Trophoblast cell (in vitro differentiated cells and primary cell): Measurements from ENCODE around the gene ADK.
A peak's percentile ranks its signal among the peaks of the same experiment; 100 is the strongest.

Experiments
- DNase-seq, 2 donors: peaks; one replicate each; pipeline ENCODE4 v3.0.0-alpha.2; 2016
- H2AFZ ChIP-seq: 2 replicates; pipeline ENCODE4 v1.6.1; 2013; ENCODE audit warnings: low read length, moderate library complexity, mild to moderate bottlenecking; ENCODE audit not compliant: insufficient read depth, poor library complexity
- H2AK5ac ChIP-seq: 2 replicates; pipeline ENCODE4 v1.6.1; 2013; ENCODE audit warnings: mild to moderate bottlenecking, low read length
- H2BK120ac ChIP-seq: 2 replicates; pipeline ENCODE4 v1.6.1; 2013; ENCODE audit warnings: low read length, mild to moderate bottlenecking, moderate library complexity; ENCODE audit not compliant: insufficient read depth, poor library complexity
- H2BK12ac ChIP-seq: 2 replicates; pipeline ENCODE4 v1.6.1; 2013; ENCODE audit warnings: mild to moderate bottlenecking, low read length, moderate library complexity
- H2BK5ac ChIP-seq: 2 replicates; pipeline ENCODE4 v1.6.1; 2013; ENCODE audit warnings: low read length, low read depth, moderate library complexity, mild to moderate bottlenecking; ENCODE audit not compliant: poor library complexity
- H3K14ac ChIP-seq: 2 replicates; pipeline ENCODE4 v1.6.1; 2013; ENCODE audit warnings: mild to moderate bottlenecking, low read length
- H3K18ac ChIP-seq: 2 replicates; pipeline ENCODE4 v1.6.1; 2013; ENCODE audit warnings: mild to moderate bottlenecking, low read length
- H3K23ac ChIP-seq: 2 replicates; pipeline ENCODE4 v1.6.1; 2013; ENCODE audit warnings: low read length
- H3K27ac ChIP-seq: 2 replicates; pipeline ENCODE4 v1.5.1; 2013; ENCODE audit warnings: low read depth, mild to moderate bottlenecking, inconsistent platforms, low read length, moderate library complexity
- H3K27me3 ChIP-seq: 2 replicates; pipeline ENCODE4 v1.6.1; 2013; ENCODE audit warnings: inconsistent platforms, mild to moderate bottlenecking, low read length, moderate library complexity; ENCODE audit not compliant: insufficient read depth
- H3K36me3 ChIP-seq, 2 experiments: 1 replicate in 1 of 2; 2 replicates in 1 of 2; pipeline ENCODE4 v1.6.1; 2013; ENCODE audit warnings: low read length in 2 of 2, mild to moderate bottlenecking in 2 of 2, moderate library complexity in 1 of 2; ENCODE audit not compliant: insufficient read depth in 2 of 2, control insufficient read depth in 1 of 2
- H3K4ac ChIP-seq: 2 replicates; pipeline ENCODE4 v1.6.1; 2013; ENCODE audit warnings: low read depth, mild to moderate bottlenecking, low read length, moderate library complexity
- H3K4me1 ChIP-seq, 2 experiments: 1 replicate in 1 of 2; 2 replicates in 1 of 2; pipeline ENCODE4 v1.6.1; 2013; ENCODE audit warnings: low read length in 2 of 2, mild to moderate bottlenecking in 2 of 2, moderate library complexity in 1 of 2; ENCODE audit not compliant: insufficient read depth in 2 of 2, control insufficient read depth in 1 of 2
- H3K4me2 ChIP-seq: 2 replicates; pipeline ENCODE4 v1.6.1; 2013; ENCODE audit warnings: inconsistent platforms, mild to moderate bottlenecking, low read length, moderate library complexity
- H3K4me3 ChIP-seq: 2 replicates; pipeline ENCODE4 v1.5.1; 2013; ENCODE audit warnings: mild to moderate bottlenecking, low read depth, low read length, inconsistent platforms
- H3K79me1 ChIP-seq: one replicate; pipeline ENCODE4 v1.6.1; 2013; ENCODE audit warnings: low read length
- H3K79me2 ChIP-seq: 2 replicates; pipeline ENCODE4 v1.6.1; 2013; ENCODE audit warnings: low read length, mild to moderate bottlenecking; ENCODE audit not compliant: control insufficient read depth, insufficient read depth, poor library complexity
- H3K9ac ChIP-seq: 2 replicates; pipeline ENCODE4 v1.6.1; 2013; ENCODE audit warnings: mild to moderate bottlenecking, low read length
- H3K9me3 ChIP-seq: 2 replicates; pipeline ENCODE4 v1.6.1; 2013; ENCODE audit warnings: low read depth, mild to moderate bottlenecking, control low read depth, inconsistent platforms, low read length; ENCODE audit not compliant: insufficient read depth
- H4K12ac ChIP-seq: 2 replicates; pipeline ENCODE4 v1.6.1; 2013; ENCODE audit warnings: low read depth, mild to moderate bottlenecking, low read length, moderate library complexity
- H4K8ac ChIP-seq: 2 replicates; pipeline ENCODE4 v1.6.1; 2013; ENCODE audit warnings: low read depth, mild to moderate bottlenecking, low read length, moderate library complexity
- H4K91ac ChIP-seq: one replicate; pipeline ENCODE4 v1.6.1; 2013; ENCODE audit warnings: low read depth, mild to moderate bottlenecking, low read length, moderate library complexity
- WGBS: extraction: QIAGEN DNeasy Blood & Tissue Kit; methylation state at CpG from one replicate; pipeline ENCODE4 v1.1.7; 2013; ENCODE audit warnings: missing lambda C conversion rate; ENCODE audit not compliant: insufficient read length, insufficient coverage; ENCODE audit errors: extremely low coverage; 5-methylcytosine and 5-hydroxymethylcytosine counted together

Gene ADK

DNA sequence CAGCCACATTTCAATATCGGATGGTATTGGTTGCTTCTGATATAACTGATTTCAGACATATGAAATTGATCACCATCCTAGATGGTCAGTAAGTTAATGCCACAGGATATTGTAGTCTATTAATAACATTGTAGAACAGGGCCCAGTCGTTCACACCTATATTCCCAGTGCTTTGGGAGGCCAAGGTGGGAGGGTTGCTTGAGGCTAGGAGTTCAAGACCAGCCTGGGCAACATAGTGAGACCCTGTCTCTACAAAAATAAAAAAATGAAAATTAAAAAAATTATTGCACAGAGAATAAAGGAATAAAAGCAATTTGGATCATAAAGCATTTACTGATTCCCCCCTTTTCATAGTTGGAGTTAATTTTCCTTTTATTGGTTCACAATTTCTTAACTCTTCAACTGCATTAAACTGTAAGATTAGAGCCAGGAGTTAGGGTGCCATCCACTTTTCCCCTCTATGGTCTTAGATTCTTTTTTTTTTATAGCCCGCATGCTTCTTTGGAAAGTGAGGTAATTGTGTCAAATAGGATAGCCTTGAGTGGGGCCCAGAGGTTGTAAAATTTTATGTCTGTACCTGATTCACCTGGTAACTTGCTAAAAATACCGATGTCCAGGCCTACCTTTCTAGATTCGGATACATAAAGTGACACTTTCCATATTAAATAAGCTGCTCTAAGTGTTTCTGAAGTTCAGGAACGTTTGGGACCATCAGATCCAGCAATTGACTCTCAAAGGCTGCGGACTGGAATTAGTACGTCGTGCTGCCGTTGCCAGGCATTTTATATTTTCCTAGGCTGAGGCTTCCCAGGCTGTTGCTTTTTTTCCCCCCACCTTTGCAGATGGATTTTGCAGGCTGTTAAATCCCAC is 24.7 kb downstream of the ADK start:
- Histone ChIP-seq H3K18ac (no peak overlapping the region), H3K27me3 (no peaks in the 10 kb centered on the region), H3K9me3 (no peaks in the 10 kb centered on the region), H2BK12ac (no peak overlapping the region), H3K79me2 (peaks cover 9% of the 10 kb centered on the region), H3K4me3 (peak overlapping the region; percentile 93), H3K23ac (no peak overlapping the region), H3K4me2 (peak overlapping the region; percentile 90), H3K4me1 (peaks cover 0 to 2% of the 10 kb centered on the region in 2 experiments), H4K12ac (no peak overlapping the region), H2BK5ac (peak overlapping the region; percentile 77), H2AK5ac (no peak overlapping the region), H3K79me1 (peaks cover 10% of the 10 kb centered on the region), H2AFZ (peak overlapping the region; percentile 6), H4K8ac (peak overlapping the region; percentile 86), H3K9ac (peak overlapping the region; percentile 81), H3K27ac (peak overlapping the region; percentile 82), H3K36me3 (no peaks in the 10 kb centered on the region), H2BK120ac (no peak overlapping the region), H3K14ac (no peak overlapping the region), H3K4ac (no peak overlapping the region), H4K91ac (peak overlapping the region; percentile 68)
- no CpG with 5 or more reads among the region's 10 CpGs for WGBS
- no peak for DNase-seq

DNA sequence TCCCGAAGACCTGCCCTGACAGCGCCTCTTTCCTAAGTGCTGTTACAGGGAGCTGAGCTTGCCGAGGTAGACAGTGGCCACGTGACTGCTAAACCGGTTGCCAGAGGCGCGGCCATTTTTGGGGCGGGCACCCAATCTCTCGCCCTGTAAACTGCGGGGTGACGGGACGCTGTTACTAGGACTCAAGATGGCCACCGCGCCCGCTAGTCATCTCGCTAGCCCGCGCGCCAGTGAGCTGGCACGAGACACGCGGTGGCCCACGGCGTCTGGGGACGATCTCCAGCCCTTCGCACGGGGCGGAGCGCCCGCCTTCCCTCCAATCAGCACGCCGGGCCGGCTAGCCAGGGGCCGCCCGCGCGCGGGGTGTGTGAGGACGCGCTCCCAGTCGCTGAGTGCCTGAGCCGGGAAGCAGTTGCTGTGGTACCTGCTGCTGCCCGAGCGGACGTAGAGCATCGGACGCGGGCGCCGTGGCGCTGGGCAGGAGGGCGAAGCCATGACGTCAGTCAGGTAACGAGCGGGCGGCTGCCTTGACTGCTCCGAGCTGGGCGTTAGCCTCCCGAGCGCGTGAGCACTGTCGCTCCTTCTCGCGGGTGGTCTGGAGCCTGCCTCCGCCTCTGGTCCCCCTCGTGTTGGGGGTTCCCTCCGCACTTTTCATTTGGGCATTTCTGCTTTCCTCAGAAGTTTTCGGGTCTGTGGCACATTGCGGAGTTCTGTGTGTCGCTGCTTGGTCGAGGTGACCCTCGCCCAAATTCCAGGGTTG is 25.5 kb downstream of the ADK start:
- H3K4me2 ChIP-seq = peak overlapping the region; percentile 90
- H3K18ac ChIP-seq = peak overlapping the region; percentile 71
- no peak overlapping the region for H2AK5ac ChIP-seq
- H3K79me2 ChIP-seq = peaks cover 9% of the 10 kb centered on the region
- H4K8ac ChIP-seq = peak overlapping the region; percentile 86
- peak; percentile 97 to 98 for DNase-seq
- H2BK5ac ChIP-seq = peak overlapping the region; percentile 77
- peak overlapping the region; percentile 77 for H2BK120ac ChIP-seq
- peak overlapping the region; percentile 82 for H3K27ac ChIP-seq
- H4K91ac ChIP-seq = peak overlapping the region; percentile 68
- H2AFZ ChIP-seq = peak overlapping the region; percentile 90
- no peaks in the 10 kb centered on the region for H3K27me3 ChIP-seq
- peak overlapping the region; percentile 20 for H2BK12ac ChIP-seq
- peak overlapping the region; percentile 81 for H3K9ac ChIP-seq
- no peak overlapping the region for H3K23ac ChIP-seq
- peak overlapping the region; percentile 18 for H3K4ac ChIP-seq
- peak overlapping the region; percentile 39 for H4K12ac ChIP-seq
- H3K79me1 ChIP-seq = peaks cover 10% of the 10 kb centered on the region
- peak overlapping the region; percentile 93 for H3K4me3 ChIP-seq
- H3K36me3 ChIP-seq = no peaks in the 10 kb centered on the region
- WGBS = no CpG with 5 or more reads among the region's 72 CpGs
- H3K4me1 ChIP-seq = peaks cover 0 to 2% of the 10 kb centered on the region in 2 experiments
- H3K9me3 ChIP-seq = no peaks in the 10 kb centered on the region
- peak overlapping the region; percentile 90 for H3K14ac ChIP-seq

DNA sequence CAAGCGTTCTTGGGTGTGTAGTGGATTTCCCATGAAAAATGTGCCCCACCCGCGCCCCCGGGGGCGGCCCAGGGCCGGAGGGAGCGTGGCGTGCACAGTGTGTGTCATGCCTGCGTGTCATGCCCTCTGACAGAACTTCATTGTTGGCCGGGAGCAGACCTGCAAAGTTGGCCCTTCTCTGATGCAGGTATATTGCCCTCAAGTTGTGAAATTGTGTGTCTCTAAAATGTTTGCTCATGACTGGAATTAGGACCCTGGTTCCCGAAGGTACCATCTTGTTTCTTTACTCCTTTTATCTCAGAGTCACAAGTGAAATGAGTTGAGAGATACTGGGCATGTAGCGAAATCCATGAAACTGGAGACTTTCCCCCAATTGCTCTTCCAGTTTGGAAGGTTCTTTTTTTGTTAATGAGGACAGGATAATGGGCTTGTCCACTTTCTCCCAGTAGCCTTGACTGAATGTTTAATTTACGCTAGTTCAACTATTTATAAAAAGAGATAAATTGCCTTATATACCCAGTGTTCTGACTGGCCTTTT is 26.2 kb downstream of the ADK start:
- H4K91ac ChIP-seq = peak overlapping the region; percentile 68
- H3K36me3 ChIP-seq = no peaks in the 10 kb centered on the region
- peak overlapping the region; percentile 73 for H3K4ac ChIP-seq
- DNase-seq = peak; percentile 90 to 91
- H3K4me2 ChIP-seq = peak overlapping the region; percentile 90
- H2BK12ac ChIP-seq = no peak overlapping the region
- H3K27ac ChIP-seq = peak overlapping the region; percentile 82
- H3K4me1 ChIP-seq = peaks cover 0 to 2% of the 10 kb centered on the region in 2 experiments
- H3K14ac ChIP-seq = peak overlapping the region; percentile 90
- peak overlapping the region; percentile 77 for H2BK120ac ChIP-seq
- peak overlapping the region; percentile 77 for H2BK5ac ChIP-seq
- H3K23ac ChIP-seq = no peak overlapping the region
- peaks cover 9% of the 10 kb centered on the region for H3K79me2 ChIP-seq
- peak overlapping the region; percentile 93 for H3K4me3 ChIP-seq
- H3K9ac ChIP-seq = peak overlapping the region; percentile 78
- H3K79me1 ChIP-seq = peaks cover 10% of the 10 kb centered on the region
- H2AFZ ChIP-seq = peak overlapping the region; percentile 90
- no peaks in the 10 kb centered on the region for H3K9me3 ChIP-seq
- H3K27me3 ChIP-seq = no peaks in the 10 kb centered on the region
- WGBS = no CpG with 5 or more reads among the region's 13 CpGs
- H4K8ac ChIP-seq = peak overlapping the region; percentile 86
- H3K18ac ChIP-seq = peak overlapping the region; percentile 71
- H4K12ac ChIP-seq = no peak overlapping the region
- no peak overlapping the region for H2AK5ac ChIP-seq

DNA sequence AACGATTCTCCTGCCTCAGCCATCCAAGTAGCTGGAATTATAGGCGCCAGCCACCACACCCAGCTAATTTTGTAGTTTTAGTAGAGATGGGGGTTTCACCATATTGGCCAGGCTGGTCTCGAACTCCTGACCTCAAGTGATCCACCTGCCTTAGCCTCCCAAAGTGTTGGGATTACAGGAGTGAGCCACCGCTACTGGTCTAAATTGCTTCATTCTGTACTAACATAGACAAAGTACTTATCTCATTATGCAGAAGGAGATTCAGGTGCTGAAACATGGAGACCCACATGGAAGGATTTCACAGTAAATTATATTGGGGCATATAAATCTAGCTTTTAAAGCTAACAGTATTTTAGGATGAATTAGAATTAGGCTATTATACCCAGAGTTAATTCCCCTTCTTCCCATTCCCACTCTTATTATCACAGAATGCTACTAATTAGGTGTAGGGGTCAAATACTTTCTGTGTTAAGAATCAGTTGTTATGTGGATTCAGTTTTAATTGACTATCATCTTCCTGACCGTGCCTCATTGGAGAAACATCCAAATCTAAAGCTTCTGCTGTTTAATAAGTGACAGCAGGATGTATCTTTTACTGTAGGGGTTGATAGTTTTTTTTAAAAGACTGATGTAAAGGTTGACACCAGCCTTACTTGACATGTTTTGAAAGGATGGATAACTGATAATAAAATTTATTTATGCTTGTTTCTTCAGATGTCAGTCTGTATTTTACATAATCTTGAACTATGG is 27.2 kb downstream of the ADK start:
- no peak overlapping the region for H3K4me3 ChIP-seq

More for the DNA sequence above, 27.2 kb downstream of the ADK start:
- Histone ChIP-seq H3K4me1 (peaks cover 0 to 2% of the 10 kb centered on the region in 2 experiments), H3K27ac (no peak overlapping the region), H3K79me2 (peaks cover 14% of the 10 kb centered on the region), H3K18ac (no peak overlapping the region), H3K27me3 (no peaks in the 10 kb centered on the region), H4K91ac (no peak overlapping the region), H3K4ac (no peak overlapping the region), H2BK5ac (no peak overlapping the region), H3K9me3 (no peaks in the 10 kb centered on the region), H2BK12ac (no peak overlapping the region), H2AK5ac (no peak overlapping the region), H2BK120ac (no peak overlapping the region), H3K79me1 (peaks cover 10% of the 10 kb centered on the region), H4K8ac (no peak overlapping the region), H3K14ac (no peak overlapping the region), H3K4me2 (no peak overlapping the region), H3K9ac (no peak overlapping the region), H3K23ac (no peak overlapping the region), H2AFZ (no peak overlapping the region), H4K12ac (no peak overlapping the region), H3K36me3 (no peaks in the 10 kb centered on the region)
- WGBS = no CpG with 5 or more reads among the region's 5 CpGs
- DNase-seq = no peak
